Renal pelvis (tissue), 4 donors: Measurements from ENCODE around the gene INTS14. TPM values are rescaled to one million over a fixed set of nuclear protein-coding genes. Genes with fewer than 3 reads are reported as not detected.
A peak's percentile ranks its signal among the peaks of the same experiment; 100 is the strongest.

Experiments
- DNase-seq: peaks from one replicate; pipeline ENCODE4 v3.0.0-alpha.2; 2013
- polyA plus RNA-seq, 3 donors: library from polyadenylated mRNA; unstranded; fragments of 120-200 nt; gene quantifications; one replicate each; pipeline ENCODE4 v1.2.1, GENCODE V29; 2013; ENCODE audit not compliant: insufficient read length in 3 of 3

The INTS14 gene
- polyA plus RNA-seq, 3 donors, result 48.7 to 52.5 (median 51.0) TPM

DNA sequence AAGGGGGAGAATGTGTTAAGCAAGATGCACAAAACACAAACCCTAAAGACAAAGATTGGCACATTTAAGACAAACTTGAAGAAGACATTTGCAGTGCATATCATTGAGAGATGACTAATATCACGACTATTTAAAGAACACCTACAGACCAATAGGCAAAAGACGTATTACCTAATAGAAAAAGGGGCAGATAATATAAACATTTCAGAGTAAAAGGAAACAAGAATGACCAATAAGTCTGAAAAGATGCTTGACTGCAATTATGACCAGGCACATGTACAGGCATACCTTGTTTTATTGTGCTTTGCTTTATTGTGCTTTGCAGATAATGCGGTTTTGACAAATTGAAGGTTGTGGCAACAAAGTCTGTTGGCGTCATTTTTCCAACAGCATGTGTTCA, 75.7 kb downstream of the INTS14 start:
- DNase-seq, result no peak

DNA sequence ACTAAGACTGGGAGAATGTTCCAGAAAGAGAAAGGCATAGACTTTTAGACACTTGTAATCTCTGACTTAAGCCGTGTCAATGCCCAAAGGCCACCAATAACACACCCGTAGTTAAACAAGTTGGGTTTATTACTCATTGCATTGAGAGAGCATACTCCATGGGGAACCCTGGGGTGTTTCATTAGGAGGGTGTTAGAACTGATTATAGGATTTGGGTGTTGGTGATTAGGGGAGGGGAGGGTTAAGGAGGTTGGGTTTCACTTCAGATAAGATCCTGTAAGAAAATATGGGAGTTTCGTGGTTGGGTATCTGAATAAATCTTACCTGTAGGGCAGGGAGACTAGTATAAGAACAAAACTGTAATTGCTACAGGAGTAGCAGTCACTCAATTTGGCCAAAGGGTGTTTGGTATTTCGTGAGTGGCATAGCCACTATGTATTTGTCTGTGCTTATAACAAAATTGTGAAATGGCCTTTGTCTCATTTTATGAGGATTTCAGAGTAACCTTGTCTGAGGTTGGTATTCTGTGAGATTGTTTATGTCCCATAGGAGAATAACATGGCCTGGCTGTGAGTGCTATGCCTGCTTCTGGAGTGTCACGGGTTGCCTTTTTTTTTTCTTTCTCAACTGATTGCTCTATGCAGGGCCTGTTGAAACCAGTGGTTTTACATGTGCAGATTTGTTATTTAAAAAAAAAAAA, 77.7 kb downstream of the INTS14 start:
- DNase-seq, result no peak

DNA sequence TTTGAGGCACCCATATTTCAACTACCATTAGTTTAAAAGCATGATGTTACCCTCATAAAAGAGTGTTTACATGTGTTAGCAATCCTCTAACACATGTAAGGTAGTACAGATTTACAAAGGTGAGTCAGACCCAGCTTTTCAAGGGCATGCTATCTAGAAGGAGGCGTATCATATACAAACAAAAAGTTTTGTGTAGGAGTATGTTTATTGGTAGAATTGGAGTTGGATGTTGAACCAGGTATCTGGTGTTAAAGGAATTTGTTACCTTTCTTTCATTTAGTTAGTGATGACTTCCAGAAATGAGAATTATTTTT, 78.2 kb downstream of the INTS14 start:
- DNase-seq, result no peak

DNA sequence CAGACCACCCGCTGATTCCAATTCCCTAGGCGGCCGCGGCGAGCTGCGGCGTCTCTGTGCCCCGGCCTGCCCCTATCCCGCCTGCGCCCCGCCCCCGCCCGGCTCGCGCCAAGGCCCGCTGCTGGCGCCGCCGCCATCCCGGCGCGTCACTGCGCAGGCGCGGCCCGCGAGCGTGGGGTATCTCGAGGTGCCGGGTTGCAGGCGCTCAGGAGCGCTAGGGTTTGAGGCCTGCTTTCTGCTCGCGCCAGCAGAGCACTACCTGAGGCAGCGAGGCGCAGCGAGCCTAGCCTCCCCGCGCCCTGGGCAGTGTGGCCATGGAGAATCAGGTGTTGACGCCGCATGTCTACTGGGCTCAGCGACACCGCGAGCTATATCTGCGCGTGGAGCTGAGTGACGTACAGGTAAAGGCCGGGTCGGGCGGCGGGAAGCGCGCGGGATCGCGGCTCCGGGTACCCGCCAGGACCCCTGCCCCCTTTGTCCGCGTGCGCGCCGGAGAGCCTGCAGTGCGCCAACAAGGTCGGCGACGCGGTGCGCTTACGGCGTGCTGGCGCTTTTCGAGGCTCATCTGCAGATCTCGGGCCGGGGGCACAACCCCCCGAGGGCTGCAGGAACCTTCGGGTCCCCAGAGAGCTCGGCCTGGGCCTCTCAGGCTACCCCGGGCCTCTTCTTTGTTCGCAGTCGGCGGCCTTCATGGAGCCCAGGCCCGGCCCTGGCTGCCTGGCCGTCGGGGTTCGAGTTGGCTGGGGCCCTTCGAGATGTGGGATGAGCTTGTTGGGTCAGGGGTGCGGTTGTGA, 80.4 kb downstream of the INTS14 start, which contains the start of gene HACD3:
Gene HACD3, plus strand, starts transcription at position 146 of the 794 bp plus-strand sequence. Its CDS starts 169 bp downstream, at position 315.
- peak; percentile 88 for DNase-seq

DNA sequence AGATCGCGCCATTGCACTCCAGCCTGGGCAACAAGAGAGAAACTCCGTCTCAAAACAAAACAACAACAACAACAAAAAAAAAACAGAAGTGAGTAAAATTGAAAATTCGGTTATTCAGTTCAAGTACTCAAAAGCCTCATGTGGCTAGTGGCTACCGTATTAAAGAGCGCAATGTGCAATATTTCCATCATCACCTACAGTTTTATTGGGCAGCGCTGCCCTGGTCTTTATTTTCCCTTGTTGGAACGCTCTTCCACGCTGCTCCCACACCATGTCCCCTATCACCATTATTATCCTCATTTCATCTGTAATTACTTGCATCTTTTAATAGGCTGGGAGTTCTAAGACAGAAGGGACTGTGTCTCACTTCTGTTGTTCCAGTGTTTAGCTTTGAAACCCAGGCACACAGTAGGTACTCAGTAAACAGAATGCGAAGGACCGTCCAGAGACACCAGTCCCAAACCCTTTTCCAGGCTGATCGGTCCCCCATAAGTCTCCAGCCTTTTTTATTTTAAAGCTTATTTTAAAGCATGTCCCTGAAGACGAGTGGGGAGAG, 81.1 kb downstream of the INTS14 start:
- DNase-seq, result no peak

Other genes starting within 250 kb of the INTS14 start
- gene IGDCC3, start 233.1 kb downstream of the INTS14 start, polyA plus RNA-seq, result 10 to 100 TPM in 1 of 3 donors, 1 to 10 TPM in 2; 7.7 to 10.6 (median 9.6) TPM
- 10 to 100 TPM; 11.5 to 12.7 (median 12.4) TPM for gene IGDCC4, start 188.2 kb downstream of the INTS14 start, polyA plus RNA-seq
- gene DPP8, start 93.4 kb downstream of the INTS14 start, polyA plus RNA-seq, result 10 to 100 TPM; 23.4 to 37.1 (median 33.7) TPM
- gene HACD3, start 80.7 kb downstream of the INTS14 start, polyA plus RNA-seq, result 100 to 1,000 TPM; 148 to 177 (median 159) TPM
- gene SLC24A1, start 10.8 kb upstream of the INTS14 start, polyA plus RNA-seq, result 10 to 100 TPM; 20.3 to 28.3 (median 23.7) TPM
- 10 to 100 TPM; 13.3 to 19.6 (median 15.4) TPM for gene DENND4A, start 181.2 kb upstream of the INTS14 start, polyA plus RNA-seq